GM20431 (cell line): ENCODE results near the gene C19orf85.
"Not testable (repeated sequence)": the region's sequence is repeated elsewhere in the genome, so short reads cannot be mapped to it uniquely, and the experiment has no call there.

Experiments
- in situ Hi-C: fragments of 300-500 bp; cut with MseI, MboI; formaldehyde crosslinking; loops from one replicate; pipeline ENCODE4 v1.15.0; 2020; ENCODE audit warnings: low sequenced_read_pairs; ENCODE audit not compliant: unreplicated experiment

The C19orf85 gene

GRCh38 chr19:55443824-55444480, 20.6 kb downstream of the C19orf85 start:
- in situ Hi-C loops: no loop called here

GRCh38 chr19:55443045-55443823, 21.3 kb downstream of the C19orf85 start, which contains the start of gene SHISA7:
Gene SHISA7, minus strand, starts transcription at chr19:55443300. Its CDS starts 437 bp downstream, at chr19:55442863.
- in situ Hi-C loops: no loop called here

GRCh38 chr19:55442372-55442961, 22.1 kb downstream of the C19orf85 start:
- in situ Hi-C loops: no loop called here

DNA sequence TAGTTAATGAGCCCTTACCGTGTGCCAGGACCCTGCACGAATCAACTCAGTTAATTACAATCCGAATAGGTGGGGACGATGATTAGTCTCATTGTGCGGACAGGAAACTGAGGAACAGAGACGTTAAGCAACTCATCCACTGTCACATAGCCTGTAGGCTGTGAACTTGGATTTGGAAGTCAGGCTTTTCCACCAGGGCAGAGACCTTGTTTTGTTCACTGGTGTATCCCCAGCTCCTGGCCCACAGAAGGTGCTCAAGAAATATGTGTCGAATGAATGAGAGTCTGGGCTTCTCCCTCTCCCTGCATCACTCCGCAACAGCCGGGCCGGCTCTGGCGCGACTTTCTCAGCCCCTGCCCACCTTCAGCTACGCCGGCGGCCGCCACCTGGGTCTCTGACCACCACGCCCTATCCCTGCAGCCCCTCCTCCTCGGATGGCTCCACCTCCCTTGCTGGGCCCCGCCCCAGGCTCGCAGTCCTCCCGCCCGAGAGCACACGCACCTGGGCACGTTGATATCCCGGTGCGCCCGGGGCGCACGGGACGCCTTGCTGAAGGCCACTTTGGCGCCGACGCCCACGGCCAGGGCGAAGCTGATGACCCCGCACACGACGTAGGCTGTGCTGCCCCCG, 22.7 kb downstream of the C19orf85 start:
- in situ Hi-C loops: no loop called here

DNA sequence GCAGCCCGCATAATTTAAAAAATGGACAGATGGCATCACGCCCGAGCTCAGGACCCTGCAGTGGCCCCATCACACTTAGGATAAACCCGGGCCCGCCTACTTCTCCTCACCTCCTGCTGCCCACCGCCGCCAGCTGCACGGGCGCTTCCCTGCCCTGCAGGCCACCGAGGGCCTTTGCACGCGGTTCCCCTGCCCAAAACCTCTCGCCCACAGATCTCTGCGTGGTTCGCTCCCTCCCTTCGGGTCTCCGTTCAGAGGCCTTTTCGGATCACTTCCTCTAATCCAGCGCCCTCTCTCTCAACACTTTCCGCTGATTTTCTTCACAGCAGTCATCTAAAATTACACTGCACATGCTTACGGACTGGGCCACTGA, 23.2 kb downstream of the C19orf85 start:
- in situ Hi-C loops: no loop called here

GRCh38 chr19:55440411-55441105, 24.0 kb downstream of the C19orf85 start:
- in situ Hi-C loops: no loop called here

- in situ Hi-C loops: no loop called here
These were observed 25.5 kb downstream of the C19orf85 start for GRCh38 chr19:55439052-55439451.

GRCh38 chr19:55437410-55437809, 27.1 kb downstream of the C19orf85 start:
- in situ Hi-C loops: no loop called here

- in situ Hi-C loops: no loop called here
These were observed 27.7 kb downstream of the C19orf85 start for GRCh38 chr19:55436847-55437246.

DNA sequence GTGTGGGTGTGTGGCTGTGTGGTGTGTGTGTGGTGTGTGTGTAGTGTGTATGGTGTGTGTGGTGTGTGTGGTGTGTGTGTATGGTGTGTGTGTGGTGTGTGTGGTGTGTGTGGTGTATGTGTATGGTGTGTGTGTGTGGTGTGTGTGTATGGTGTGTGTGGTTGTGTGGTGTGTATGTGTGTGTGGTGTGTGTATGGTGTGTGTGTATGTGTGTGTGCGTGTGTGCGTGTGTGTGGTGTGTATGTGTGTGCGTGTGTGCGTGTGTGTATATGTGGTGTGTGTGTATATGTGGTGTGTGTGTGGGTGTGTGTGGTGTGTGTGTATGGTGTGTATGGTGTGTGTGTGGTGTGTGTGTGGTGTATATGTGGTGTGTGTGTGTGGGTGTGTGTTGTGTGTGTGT, 29.5 kb downstream of the C19orf85 start:
- in situ Hi-C loops: no loop called here

DNA sequence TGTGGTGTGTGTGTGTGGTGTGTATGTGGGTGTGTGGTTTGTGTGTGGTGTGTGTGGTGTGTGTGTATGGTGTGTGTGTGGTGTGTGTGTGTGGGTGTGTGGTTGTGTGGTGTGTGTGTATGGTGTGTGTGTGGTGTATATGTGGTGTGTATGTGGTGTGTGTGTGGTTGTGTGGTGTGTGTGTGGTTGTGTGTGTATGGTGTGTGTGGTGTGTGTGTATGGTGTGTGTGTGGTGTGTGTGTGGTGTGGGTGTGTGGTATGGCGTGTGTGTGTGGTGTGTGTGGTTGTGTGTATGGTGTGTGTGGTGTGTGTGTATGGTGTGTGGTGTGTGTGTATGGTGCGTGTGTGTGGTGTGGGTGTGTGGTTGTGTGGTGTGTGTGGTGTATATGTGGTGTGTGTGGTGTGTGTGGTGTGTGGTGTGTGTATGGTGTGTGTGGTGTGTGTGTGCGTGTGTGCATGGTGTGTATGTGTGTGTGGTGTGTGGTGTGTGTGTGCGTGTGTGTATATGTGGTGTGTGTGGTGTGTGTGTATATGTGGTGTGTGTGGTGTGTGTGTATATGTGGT, 30.1 kb downstream of the C19orf85 start:
- in situ Hi-C loops: no loop called here

- in situ Hi-C loops: no loop called here
These were observed 31.3 kb downstream of the C19orf85 start for GRCh38 chr19:55433292-55433691.

GRCh38 chr19:55432241-55432959, 32.2 kb downstream of the C19orf85 start:
- in situ Hi-C loops: no loop called here

DNA sequence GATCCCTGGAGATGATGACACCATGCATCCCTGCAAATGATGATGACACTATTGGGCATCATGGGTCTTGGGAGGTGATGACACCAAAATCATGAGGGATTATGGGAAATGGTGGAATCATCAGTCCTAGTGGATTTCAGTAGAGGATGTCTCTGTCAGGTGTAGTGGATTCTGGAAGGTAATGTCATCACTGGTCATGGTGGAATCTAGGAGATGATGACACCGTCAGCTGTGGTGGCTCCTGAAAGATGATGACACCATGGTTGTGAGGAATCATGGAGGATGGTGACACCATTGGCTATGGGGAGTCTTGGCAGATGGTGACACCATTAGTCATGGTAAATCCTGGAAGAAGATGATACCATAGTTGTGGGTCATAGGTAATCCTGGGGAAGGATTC, 33.4 kb downstream of the C19orf85 start:
- in situ Hi-C loops: no loop called here

DNA sequence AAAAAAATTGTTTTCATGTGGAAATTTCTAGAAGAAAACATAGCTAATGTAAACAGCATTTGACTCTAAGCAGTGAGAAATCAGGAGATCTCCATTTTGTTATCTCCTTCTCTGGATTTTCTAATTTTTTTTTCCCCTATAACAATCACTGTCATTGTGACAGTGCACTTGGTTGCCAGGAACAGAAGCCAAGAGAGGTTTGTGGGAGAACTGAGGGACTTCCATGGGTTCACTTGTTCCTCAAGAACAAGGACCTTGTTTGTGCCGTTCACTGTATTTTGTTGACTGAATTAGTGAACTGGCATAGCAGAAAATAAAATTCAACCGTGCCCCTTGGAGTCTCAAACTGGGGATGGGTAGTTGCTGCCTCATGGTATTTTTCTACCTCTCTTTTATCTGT, 38.5 kb downstream of the C19orf85 start:
- in situ Hi-C loops: no loop called here

DNA sequence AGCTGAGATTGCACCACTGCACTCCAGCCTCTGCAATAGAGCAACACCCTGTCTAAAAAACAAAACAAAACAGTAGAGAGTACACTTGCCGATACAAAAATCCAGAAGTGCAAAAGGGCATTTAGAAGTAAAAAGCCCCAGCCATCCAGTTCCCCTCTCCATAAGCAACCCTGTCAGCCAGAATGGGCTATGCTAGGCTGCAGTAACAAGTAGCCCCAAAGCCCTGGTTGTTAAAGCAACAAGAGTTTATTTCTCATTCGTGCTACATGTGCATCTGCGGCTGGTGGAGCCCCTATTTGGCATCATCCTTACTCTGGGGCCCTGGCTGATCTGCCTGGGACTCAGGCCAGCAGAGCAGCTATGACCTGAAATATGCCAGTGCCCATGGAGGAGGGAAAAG, 40.0 kb downstream of the C19orf85 start:
- in situ Hi-C loops: no loop called here

DNA sequence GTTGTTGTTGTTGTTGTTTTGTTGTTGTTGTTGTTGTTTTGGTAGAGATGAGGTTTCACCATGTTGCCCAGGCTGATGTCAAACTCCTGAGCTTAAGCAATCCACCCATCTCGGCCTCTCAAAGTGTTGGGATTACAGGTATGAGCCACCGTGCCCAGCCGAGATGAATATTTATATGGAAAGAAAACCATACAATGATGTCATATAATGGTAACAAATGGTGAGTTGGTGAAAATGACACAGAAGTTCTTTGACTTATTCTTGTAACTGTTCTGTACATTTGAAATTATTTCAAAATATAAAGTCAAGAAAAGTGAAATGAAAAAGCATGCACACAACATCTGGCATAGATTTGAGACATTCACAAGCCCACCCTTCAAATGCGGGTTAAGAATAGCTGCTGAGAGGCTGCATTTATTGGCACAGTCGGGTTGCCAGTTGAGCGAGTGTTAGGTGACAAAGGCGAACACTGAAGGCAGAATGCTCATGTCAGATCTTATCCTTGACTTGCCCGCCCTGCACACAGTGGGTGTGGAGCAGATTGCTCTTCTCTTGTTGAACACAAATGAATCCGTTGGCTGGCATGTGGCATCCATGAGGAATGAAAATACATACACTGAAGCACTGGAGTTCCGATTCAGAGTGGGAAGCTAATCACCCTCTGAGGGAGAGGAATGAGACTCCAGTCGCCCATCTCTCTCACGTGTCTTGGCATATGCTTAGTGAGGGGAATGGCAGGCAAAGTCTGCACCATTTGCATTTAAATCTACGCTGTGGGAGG, 41.1 kb downstream of the C19orf85 start:
- in situ Hi-C loops: no loop called here

GRCh38 chr19:55421281-55421680, 43.3 kb downstream of the C19orf85 start:
- in situ Hi-C loops: not testable (repeated sequence)
